T follicular helper cell (primary cell): ENCODE measurements around the gene DGCR2.

Experiments used
- DNase-seq: peaks from one replicate; pipeline ENCODE4 v3.0.0-alpha.2; 2020; ENCODE audit warnings: low read depth

The DGCR2 gene

GRCh38 chr22:19127329-19128008, 5.3 kb upstream of the DGCR2 start:
- no peak for DNase-seq

GRCh38 chr22:19126309-19127273, 4.4 kb upstream of the DGCR2 start:
- DNase-seq: no peak

GRCh38 chr22:19125474-19126308, 3.5 kb upstream of the DGCR2 start:
- no peak for DNase-seq

GRCh38 chr22:19125011-19125410, 2.8 kb upstream of the DGCR2 start:
- DNase-seq: no peak

GRCh38 chr22:19124377-19124776, 2.2 kb upstream of the DGCR2 start:
- no peak for DNase-seq

GRCh38 chr22:19123936-19124335, 1.7 kb upstream of the DGCR2 start:
- DNase-seq: no peak

- DNase-seq: no peak
Observed at GRCh38 chr22:19122752-19123492, 710 bp upstream of the DGCR2 start.

- no peak for DNase-seq
Observed at GRCh38 chr22:19121631-19122142, 525 bp downstream of the DGCR2 start.

- DNase-seq: no peak
Observed at GRCh38 chr22:19120829-19121630, 1.2 kb downstream of the DGCR2 start.

- DNase-seq: no peak
Observed at GRCh38 chr22:19119949-19120348, 2.3 kb downstream of the DGCR2 start.

- DNase-seq: no peak
Observed at GRCh38 chr22:19118329-19118880, 3.8 kb downstream of the DGCR2 start.

- DNase-seq: no peak
Observed at GRCh38 chr22:19117111-19117512, 5.1 kb downstream of the DGCR2 start.

- no peak for DNase-seq
Observed at GRCh38 chr22:19115628-19116027, 6.6 kb downstream of the DGCR2 start.

GRCh38 chr22:19114984-19115552, 7.1 kb downstream of the DGCR2 start:
- DNase-seq: no peak

GRCh38 chr22:19113429-19113828, 8.8 kb downstream of the DGCR2 start:
- DNase-seq: no peak

- DNase-seq: no peak
Observed at GRCh38 chr22:19111584-19111983, 10.6 kb downstream of the DGCR2 start.

GRCh38 chr22:19111140-19111539, 11.1 kb downstream of the DGCR2 start:
- DNase-seq: no peak

- DNase-seq: no peak
Observed at GRCh38 chr22:19110646-19111045, 11.6 kb downstream of the DGCR2 start.

GRCh38 chr22:19110064-19110458, 12.2 kb downstream of the DGCR2 start:
- no peak for DNase-seq
